Nephron (organoid): ENCODE measurements around the gene TAF3.
"Not testable (repeated sequence)": the region's sequence is repeated elsewhere in the genome, so short reads cannot be mapped to it uniquely, and the experiment has no call there.

Source experiments
- H3K27ac Mint-ChIP-seq, 3 experiments: 2 replicates each; pipeline ENCODE4 v1.8.0; 2020; ENCODE audit warnings: mixed read lengths in 3 of 3, mild to moderate bottlenecking in 2 of 3, moderate library complexity in 1 of 3
- H3K27me3 Mint-ChIP-seq: 2 replicates; pipeline ENCODE4 v1.8.0; 2021; ENCODE audit warnings: low read depth, mild to moderate bottlenecking, moderate library complexity, mixed read lengths
- H3K36me3 Mint-ChIP-seq: 2 replicates; pipeline ENCODE4 v1.8.0; 2020; ENCODE audit warnings: low read depth, mixed read lengths
- H3K4me1 Mint-ChIP-seq: 2 replicates; pipeline ENCODE4 v1.8.0; 2020; ENCODE audit warnings: mixed read lengths
- H3K4me3 Mint-ChIP-seq, 3 experiments: 2 replicates each; pipeline ENCODE4 v1.8.0; 2020; ENCODE audit warnings: mild to moderate bottlenecking in 3 of 3, mixed read lengths in 3 of 3, moderate library complexity in 2 of 3
- H3K9me3 Mint-ChIP-seq: 2 replicates; pipeline ENCODE4 v1.8.0; 2020; ENCODE audit warnings: mixed read lengths
- CTCF ChIP-seq, 3 experiments: fragments of 200-600 bp; sonication (generic); IDR thresholded peaks; one replicate each; pipeline ENCODE4 v1.5.0; 2021; ENCODE audit warnings: antibody characterized with exemption in 3 of 3; ENCODE audit not compliant: unreplicated experiment in 3 of 3

TAF3 gene

GRCh38 chr10:7810443-7810842, 7.9 kb upstream of the TAF3 start:
- Mint-ChIP-seq H3K27me3 (peaks cover 15% of the 10 kb centered on the region), H3K4me1 (no peaks in the 10 kb centered on the region), H3K4me3 (no peak overlapping the region), H3K9me3 (no peaks in the 10 kb centered on the region), H3K36me3 (peaks cover 10% of the 10 kb centered on the region), H3K27ac (peak overlapping the region in 1 of 3 experiments; percentile 3)
- no peak for TF ChIP-seq CTCF (IDR thresholded peaks at IDR 0.05; ENCODE audit: unreplicated experiment in 3 of 3)

- H3K36me3 Mint-ChIP-seq, result peaks cover 10% of the 10 kb centered on the region
- no peak for TF ChIP-seq CTCF (IDR thresholded peaks at IDR 0.05; ENCODE audit: unreplicated experiment in 3 of 3)
- no peak overlapping the region for H3K4me3 Mint-ChIP-seq
- no peaks in the 10 kb centered on the region for H3K9me3 Mint-ChIP-seq
- H3K27ac Mint-ChIP-seq, result peak overlapping the region in 1 of 3 experiments; percentile 3
- peaks cover 15% of the 10 kb centered on the region for H3K27me3 Mint-ChIP-seq
- H3K4me1 Mint-ChIP-seq, result no peaks in the 10 kb centered on the region
Measured at GRCh38 chr10:7811000-7811399, 7.3 kb upstream of the TAF3 start.

- H3K27me3 Mint-ChIP-seq, result peaks cover 17% of the 10 kb centered on the region
- not testable (repeated sequence) for H3K4me1 Mint-ChIP-seq, H3K4me3 Mint-ChIP-seq, H3K36me3 Mint-ChIP-seq, H3K27ac Mint-ChIP-seq, H3K9me3 Mint-ChIP-seq
Measured at GRCh38 chr10:7811743-7812142, 6.6 kb upstream of the TAF3 start.

GRCh38 chr10:7813481-7813880, 4.8 kb upstream of the TAF3 start:
- Mint-ChIP-seq H3K9me3 (no peaks in the 10 kb centered on the region), H3K36me3 (no peaks in the 10 kb centered on the region), H3K27ac (no peak overlapping the region), H3K27me3 (peaks cover 28% of the 10 kb centered on the region), H3K4me3 (no peak overlapping the region), H3K4me1 (no peaks in the 10 kb centered on the region)
- no peak for TF ChIP-seq CTCF (IDR thresholded peaks at IDR 0.05; ENCODE audit: unreplicated experiment in 3 of 3)

GRCh38 chr10:7817576-7817975, 729 bp upstream of the TAF3 start:
- H3K27me3 Mint-ChIP-seq, result peaks cover 28% of the 10 kb centered on the region
- H3K36me3 Mint-ChIP-seq, result no peaks in the 10 kb centered on the region
- H3K9me3 Mint-ChIP-seq, result no peaks in the 10 kb centered on the region
- peak overlapping the region in 1 of 3 experiments; percentile 26 for H3K27ac Mint-ChIP-seq
- H3K4me3 Mint-ChIP-seq, result peak overlapping the region; percentile 96 to 99 (median 96)
- no peak for TF ChIP-seq CTCF (IDR thresholded peaks at IDR 0.05; ENCODE audit: unreplicated experiment in 3 of 3)
- H3K4me1 Mint-ChIP-seq, result peaks cover 10% of the 10 kb centered on the region

- H3K27me3 Mint-ChIP-seq, result peaks cover 28% of the 10 kb centered on the region
- H3K9me3 Mint-ChIP-seq, result no peaks in the 10 kb centered on the region
- H3K36me3 Mint-ChIP-seq, result no peaks in the 10 kb centered on the region
- H3K27ac Mint-ChIP-seq, result peak overlapping the region; percentile 26 to 85 (median 78)
- no peak for TF ChIP-seq CTCF (IDR thresholded peaks at IDR 0.05; ENCODE audit: unreplicated experiment in 3 of 3)
- H3K4me3 Mint-ChIP-seq, result peak overlapping the region; percentile 96 to 99 (median 96)
- peaks cover 10% of the 10 kb centered on the region for H3K4me1 Mint-ChIP-seq
Measured at GRCh38 chr10:7817984-7818294, 366 bp upstream of the TAF3 start.
